ENCODE measurements around the gene RELN.
A peak's percentile ranks its signal among the peaks of the same experiment; 100 is the strongest.
"Not testable (repeated sequence)": the region's sequence is repeated elsewhere in the genome, so short reads cannot be mapped to it uniquely, and the experiment has no call there.

The RELN gene

DNA sequence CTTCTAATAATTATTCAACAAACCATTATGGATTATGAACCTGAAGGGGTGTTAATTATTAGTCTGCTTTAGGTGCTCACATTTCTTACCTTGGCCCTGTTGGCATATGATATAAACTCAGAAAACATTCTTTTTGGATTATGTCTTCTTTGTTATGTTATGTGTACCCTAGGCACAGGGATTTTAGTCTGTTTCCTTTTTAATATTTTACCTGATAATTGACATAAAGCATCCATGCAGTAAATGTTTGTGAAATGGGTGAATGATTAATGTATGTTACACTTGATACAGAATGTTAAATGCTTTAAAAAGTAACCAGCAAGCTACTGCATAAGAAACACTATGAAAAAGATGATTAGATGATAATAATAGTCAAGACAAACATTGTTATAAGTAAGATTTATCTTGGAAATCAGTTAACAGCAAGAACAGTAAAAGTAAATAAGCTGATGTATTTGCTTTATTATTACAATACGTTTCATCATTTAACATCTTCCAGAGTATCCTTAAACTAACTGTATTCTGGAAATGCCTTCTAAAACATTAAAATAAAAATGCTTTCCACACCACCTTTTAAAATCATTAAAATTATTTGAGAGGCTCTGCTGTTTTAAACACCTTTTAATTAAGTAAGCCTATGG lies 204.7 kb downstream of the RELN start:
- no peak for DNase-seq (ENCODE audit: low spot score)

DNA sequence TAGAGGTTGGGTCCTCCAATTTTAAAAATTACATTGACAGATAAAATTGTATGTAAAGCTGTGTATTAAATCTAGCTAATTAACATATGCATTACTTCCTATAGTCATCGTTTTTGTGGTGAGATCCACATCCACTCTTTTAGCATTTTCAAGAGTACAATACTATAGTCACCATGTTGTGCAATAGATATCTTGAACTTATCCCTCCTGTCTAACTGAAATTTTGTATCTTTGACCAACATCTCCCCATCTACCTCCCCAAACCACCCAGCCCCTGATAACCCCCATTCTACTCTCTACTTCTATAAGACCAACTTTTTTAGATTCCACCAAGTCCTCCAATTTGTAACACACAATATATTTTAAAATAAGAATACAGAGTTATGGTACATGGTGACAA lies 208.0 kb downstream of the RELN start:
- DNase-seq (ENCODE audit: low spot score), result no peak

DNA sequence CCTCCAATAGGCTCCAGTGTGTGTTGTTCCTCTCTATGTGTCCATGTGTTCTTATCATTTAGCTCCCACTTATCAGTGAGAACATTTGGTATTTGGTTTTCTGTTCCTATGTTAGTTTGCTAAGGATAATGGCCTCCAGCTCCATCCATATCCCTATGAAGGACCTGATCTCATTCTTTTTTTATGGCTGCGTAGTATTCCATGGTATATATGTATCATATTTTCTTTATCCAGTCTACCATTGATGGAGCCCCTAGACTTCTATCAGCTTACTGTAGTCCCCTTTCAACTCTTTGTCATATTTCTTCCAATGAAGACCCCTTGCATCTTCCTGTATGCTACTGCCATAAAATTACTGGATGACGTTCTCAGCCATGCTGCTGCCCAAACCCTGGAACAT lies 208.9 kb downstream of the RELN start:
- not testable (repeated sequence) for DNase-seq (ENCODE audit: low spot score)

DNA sequence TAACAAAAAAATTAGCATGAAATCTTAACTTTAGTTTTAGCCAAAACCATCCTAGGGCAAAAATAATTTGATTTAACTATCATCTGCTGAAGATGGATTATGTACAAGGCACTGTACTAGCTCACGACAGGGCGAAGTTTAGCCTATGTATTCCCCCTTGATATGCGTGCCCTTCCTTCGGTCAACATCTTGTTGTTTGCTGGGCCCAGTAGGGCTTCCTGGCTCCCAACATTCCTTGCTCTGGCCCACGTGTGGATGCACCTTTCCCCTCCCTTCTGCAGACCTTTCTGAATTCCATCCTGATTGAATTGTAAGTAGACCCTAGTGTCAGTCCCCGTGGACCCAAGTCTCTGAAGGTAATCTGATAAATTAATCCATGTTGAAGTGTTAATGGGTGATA lies 212.0 kb downstream of the RELN start:
- no peak for DNase-seq (ENCODE audit: low spot score)

DNA sequence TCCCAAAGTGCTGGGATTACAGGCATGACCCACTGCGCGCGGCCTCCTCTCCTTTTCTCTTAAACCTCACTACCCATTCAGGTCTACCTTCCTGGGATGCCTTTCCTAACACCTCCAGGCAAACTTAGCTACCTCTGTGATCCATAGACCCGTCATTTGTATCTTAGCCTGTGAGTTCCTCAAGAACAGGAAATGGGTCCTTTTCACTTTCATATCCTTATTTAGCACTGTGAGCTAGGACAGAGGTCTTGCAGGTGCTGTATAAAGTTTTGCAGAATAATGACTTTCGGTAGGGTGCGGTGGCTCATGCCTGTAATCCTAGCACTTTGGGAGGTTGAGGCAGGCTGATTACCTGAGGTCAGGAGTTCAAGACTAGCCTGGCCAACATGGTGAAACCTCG lies 215.7 kb downstream of the RELN start:
- DNase-seq (ENCODE audit: low spot score), result no peak

DNA sequence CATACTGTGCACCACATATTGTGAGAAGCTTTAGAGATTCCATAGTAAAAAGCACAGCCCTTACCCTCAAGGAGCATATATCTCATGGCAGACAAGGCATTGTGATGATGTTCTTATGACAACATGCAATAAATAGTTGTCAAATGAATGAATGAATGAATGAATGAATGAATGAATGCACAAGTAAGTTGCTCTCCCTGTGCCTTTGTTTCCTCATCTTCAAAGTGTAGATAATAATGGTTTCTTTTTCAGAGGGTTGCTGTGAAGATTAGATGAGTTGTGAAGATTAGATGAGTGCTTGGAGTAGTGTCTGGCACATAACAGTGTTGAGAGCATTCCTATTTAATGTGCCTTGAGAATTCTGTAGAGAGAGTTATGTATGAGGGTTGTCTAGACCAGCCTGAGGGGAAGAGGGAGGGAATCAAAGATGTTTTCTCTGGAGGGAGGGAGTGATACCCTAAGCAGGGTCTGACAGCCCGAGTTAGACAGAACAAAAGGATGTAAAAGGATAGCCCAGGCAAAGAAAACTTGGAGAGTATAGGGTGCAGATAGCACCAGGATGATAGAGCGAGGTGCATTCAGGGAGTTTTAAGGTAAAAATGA lies 217.2 kb downstream of the RELN start:
- DNase-seq (ENCODE audit: low spot score), result no peak

DNA sequence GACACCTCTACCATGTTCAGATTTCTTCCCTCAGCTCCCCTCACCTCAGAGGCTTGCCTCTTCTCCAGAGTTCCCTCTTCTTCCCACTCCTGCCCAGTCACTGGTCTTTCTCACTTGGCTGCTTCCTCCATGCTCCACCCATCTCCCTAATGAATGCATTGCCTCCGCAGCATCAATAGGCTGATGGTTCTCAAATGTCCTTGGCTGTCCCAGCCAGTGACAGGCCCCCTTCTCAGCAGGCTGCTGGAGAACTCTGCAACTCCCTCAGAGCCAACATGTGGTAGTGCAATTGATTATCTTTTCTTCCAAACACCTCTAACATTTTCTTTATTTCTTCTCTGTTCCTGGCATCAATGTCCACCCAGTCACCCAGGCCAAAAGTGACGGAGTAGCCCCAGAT lies 218.2 kb downstream of the RELN start:
- no peak for DNase-seq (ENCODE audit: low spot score)

DNA sequence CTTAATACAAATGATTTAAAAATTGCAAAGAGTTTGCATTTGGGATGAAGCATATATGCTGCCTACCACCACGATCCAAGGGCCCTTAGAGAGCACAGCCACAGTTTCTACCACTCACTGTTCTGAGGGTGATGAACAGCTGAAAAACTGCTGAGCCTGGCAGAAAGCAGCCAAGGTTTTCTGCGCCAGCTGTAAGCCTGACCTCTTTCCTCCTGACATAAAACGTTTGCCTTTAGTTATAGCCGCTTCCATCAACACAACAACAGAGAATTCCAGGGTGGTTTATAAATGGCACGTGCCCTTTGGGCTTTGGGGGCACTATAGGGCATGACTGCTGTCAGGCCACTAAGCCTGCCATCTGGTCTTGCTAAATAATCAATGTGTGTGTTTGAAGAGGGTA lies 222.8 kb downstream of the RELN start:
- DNase-seq (ENCODE audit: low spot score), result no peak

DNA sequence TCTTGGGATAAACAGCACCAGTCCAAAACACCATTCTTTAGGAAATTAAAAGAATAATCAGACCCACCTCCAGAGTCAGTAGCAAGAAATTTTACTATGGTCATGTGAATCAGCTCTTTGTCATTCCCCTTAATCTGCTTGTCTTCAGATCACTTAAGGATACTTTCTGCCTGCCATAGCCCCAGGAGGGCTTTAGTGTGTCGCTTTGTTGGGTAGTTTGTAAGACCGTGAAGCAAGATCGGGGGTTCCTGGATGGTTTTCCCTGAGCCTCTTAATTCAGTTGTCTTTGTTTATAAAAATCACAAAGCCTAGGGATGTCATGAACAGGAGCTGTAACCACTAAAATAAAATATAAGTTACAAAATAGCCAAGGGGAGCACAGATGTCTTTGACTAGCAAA lies 223.6 kb downstream of the RELN start:
- DNase-seq (ENCODE audit: low spot score), result no peak

DNA sequence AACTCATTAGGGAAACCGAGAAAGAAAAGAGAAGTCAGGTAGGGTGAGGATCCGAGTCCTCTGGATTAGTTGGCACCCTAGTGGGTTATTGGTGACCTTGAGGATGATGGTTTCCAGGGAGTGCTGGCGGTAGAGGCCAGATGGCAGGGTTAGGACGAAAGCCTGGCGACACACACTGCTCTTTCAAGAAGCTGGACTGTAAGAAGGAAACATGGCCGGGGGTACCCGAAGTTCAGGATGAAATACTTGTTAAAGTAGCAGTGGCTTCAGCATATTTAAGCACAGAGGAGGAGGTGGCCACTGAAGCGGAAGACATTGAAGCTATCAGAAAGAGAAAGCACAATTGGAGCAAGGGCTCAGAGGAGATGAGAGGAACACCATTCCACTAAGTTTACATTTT lies 224.6 kb downstream of the RELN start:
- no peak for DNase-seq (ENCODE audit: low spot score)

DNA sequence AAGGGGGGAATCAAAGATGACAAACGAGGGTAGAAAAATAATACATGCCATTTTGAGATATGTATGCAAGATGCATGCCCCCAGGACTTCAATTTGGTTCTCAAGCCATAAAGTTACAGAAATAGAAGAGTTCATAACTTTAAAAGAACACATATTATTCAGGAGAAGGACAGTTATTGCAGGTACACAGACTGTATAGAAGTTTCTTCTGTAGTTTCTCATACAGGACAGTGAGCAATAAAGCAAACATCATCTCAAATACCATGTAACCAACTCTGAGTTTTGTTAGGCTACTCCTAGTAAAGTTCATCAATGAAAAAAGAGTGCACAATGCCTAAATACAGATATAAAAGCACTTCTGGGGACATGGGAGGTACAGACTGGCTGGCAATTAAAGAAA lies 226.6 kb downstream of the RELN start:
- DNase-seq (ENCODE audit: low spot score), result no peak

DNA sequence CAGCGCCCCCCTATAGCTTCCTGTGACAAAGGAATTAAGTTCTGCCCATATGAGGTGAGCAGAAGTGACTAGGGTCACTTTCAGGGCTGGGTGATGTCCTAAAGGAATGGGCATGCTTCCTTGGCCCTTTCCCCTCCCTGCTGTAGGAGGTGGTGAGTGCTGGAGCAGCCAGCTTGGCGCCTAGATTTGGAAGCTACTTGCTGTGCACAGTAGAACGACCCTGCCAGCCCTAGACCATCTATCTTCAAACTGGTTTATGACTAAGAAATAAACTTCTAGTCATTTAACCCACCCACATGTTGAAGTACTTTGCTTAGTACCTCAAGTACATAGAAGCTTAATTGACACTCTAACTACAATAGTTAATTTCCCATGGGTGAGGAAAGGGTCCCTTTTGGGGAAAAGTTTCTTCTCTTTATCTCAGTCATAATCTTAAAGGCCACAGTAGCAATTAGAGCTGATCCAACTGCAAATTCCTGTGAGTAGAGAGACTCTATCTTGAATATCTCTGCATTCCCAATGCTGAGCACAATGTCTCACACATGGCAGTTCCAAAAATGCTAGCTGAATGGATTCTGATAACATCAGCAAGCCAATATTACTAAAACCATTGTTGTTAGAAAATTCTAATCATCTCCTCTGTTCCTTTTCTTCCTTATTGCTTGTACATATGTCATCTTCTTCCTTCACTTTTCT lies 227.2 kb downstream of the RELN start:
- no peak for DNase-seq (ENCODE audit: low spot score)

DNA sequence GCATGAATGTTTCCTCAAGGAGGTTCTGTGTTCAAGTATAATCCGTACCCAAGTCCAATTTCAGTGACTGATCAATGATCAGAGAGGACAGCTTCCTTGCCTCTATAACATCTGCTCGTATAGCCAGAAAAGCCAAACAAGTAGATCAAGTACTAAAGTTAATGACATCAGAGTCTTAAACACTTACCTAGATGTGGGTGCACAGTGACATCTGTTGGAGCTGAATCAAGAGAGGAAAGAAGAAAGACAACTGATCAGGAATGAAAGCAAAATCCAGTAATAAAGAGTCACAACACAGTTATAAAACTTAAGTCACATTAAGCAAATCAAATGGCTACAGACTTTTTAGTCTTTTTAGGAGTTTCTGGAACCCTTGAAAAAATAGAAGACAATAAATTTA lies 236.5 kb downstream of the RELN start:
- DNase-seq (ENCODE audit: low spot score), result no peak

DNA sequence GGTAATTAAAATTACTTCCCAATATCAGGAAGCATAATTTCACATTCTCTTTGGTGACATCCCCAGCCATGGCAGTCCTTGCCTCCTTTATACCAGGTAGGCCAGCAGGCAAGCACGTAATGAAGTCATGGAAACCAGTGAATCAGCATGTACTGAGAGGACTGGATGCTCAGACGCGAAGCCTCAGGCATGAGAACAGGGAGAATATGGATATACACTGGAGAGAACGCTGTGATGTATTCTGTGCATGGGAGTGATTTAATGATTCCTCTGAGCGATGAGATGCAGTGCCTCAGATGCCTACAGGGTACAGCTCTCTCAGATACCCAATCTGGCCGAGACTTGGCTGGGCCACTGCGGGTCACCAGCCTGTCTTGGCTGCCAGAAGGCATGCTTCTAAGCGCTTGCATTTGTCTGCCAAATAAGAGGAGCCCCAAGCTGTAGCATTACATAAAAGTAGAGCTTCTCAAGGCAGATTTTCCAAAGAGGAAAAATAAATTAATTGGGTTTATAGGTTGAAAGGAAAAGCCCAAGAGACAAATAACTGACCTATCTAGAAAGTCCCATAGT lies 238.1 kb downstream of the RELN start:
- DNase-seq (ENCODE audit: low spot score), result peak; percentile 97

DNA sequence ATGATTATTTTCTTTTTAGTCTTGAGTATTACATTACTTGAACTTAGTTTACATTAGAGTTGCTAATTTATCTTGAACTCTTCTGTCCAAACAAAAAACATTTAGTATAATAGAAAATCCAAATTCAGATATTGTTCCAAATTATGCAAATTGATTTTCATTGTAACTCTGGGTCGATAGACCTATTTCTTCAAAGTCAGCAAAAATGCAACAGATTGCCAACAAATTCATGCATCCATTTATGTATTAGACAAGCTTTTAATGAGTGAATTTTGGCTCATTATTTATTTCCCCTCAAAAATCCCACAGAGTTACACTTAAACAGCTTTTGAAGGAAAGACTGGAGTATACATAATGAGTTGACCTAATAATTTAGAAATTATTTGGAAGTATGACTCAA lies 240.8 kb downstream of the RELN start:
- DNase-seq (ENCODE audit: low spot score), result no peak

DNA sequence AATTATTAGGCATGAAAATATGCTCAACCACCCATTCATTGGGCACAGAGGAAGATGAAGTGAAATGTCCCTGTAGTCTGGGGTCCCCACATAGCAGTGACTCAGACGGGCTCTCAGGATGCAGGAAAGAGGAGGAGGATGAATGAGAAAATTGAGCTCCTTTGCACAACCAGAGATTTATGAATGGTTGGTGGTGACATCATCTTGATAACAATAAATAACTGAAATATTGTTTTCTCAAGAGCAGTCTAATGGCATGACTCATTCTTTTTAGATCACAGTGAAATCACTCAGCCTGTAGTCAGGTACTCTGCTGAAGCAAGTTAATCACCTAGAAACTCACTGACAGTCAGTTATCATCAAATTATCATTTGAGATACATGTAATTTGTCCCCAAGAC lies 254.1 kb downstream of the RELN start:
- DNase-seq (ENCODE audit: low spot score), result no peak

DNA sequence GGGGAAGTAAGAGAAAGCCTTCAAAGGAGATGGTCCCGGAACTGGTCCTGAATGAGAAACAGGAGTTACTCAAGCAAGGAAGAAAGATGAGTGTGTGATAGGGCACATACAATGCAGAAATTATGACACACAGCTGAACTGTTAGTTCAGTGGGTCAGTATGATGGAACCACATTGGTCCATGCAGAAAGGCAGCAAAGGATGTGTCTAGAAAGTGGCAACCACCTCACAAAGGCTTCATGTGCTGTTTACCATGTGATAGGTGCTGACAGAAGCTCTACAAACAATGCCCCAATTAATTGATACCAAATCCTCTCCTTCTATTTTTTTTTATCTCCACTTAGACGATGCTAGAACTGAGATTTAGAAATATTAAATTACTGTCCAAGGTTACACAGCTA lies 258.3 kb downstream of the RELN start:
- DNase-seq (ENCODE audit: low spot score), result no peak

DNA sequence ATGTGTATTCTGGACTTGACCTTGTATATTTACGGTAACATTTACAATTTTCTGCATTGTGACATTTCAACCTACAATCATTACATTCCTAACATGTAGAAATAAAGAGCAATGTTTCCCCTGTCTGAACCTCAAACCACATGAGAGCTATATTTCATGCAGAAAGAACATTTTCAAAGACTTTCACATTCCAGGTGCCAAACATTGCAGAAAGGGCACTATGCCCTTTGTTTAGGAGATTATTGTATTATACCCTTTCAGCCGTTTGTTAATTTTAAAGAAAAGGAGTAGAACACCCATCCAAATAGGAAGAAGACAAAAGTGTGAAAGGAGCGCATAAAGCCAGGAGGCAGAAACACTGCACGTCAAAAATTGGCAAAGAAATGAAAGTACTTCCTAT lies 260.4 kb downstream of the RELN start:
- DNase-seq (ENCODE audit: low spot score), result no peak

DNA sequence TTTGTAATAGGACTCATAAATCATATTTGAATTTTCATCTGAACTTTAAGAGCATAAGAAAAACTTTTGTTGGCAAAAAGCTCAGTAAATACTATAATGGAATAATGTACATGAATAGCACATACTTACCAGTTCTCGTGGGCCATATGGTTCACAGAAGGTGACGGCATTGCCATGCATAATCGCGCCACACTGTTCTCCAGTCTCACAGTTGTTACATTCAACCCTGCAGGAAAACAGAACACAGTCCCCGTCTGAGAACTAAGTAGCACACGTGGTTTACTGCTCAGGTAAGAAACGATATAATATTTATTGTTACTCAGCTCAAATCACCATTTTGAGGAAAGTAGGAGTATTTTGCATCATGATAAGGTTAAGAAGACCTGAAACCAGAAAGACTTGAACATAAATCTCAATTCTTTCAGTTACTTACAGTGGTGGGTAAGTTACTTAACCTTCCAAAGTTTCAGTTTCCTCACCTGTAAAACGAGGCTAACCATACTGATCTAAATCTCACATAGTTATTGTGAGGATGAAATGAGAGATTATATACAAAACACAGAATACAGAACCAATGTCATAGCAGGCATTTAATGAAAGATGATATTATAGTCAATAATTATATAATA lies 261.4 kb downstream of the RELN start:
- peak; percentile 79 for DNase-seq (ENCODE audit: low spot score)

DNA sequence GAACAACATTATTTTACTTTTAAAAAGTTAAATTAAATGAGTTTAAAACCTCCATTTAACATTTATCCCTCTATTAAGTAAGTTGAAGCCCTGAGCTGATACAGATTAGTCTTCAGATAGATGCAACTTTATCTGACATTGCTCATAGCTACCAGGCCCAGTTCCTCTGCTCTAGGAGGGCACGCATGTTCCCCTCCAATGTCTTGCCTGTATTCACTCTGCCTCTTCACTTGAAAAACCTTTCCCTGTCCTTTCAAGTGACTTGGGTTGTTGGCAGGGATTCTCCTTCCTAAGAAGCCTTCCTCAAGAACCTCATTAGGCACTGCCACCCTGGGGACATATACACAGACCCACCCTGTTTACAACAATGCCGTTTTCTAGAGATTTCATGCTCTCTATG lies 270.4 kb downstream of the RELN start:
- no peak for DNase-seq (ENCODE audit: low spot score)

DNA sequence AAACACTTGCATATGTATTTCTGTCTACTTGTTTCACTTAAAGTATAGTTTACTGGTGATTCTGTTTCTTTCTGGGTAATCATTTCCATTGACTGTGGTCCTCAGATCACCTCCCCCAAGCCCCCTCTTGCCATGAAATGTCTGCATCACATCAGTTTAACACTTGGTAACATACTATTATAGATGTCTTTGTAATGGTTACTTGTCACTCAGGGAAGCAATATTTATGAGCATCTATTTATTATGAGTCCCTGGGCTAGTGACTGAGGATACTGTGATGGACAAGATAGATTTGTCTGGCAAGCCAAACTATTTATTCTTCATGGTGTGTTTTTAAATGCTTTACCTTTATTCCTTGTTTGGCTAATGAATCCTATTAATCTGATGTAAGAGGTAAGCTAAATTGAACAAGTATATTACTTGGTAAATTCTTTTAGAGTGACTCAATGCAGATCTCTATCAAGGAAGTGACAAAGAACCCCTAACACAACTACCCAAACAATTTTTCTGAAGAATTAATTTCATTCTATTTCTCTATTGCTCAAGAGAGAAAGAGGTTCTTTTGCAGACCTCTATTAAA lies 270.9 kb downstream of the RELN start:
- DNase-seq (ENCODE audit: low spot score), result no peak

DNA sequence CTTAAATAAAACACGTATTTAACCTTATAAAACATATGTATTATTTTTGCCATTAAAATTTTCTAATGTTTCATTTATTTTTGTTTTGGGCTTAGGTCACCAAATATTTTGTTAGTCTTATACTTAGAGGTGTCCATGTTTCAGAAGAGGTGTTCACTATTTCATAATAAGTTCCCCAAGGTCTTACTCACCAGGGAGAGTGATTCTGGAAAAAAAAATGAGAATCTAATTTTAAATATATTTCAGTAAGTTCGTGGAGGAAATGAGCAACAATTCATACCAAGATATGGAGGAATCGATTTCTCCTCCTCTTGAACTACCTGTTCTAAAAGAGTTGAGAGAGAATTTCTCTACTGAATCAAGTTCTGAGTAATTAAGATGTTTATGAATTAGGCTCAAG lies 271.9 kb downstream of the RELN start:
- DNase-seq (ENCODE audit: low spot score), result no peak

Data from cerebellar cortex (tissue), 1 donor.